ENCODE data around the gene ZER1.

Gene ZER1

DNA sequence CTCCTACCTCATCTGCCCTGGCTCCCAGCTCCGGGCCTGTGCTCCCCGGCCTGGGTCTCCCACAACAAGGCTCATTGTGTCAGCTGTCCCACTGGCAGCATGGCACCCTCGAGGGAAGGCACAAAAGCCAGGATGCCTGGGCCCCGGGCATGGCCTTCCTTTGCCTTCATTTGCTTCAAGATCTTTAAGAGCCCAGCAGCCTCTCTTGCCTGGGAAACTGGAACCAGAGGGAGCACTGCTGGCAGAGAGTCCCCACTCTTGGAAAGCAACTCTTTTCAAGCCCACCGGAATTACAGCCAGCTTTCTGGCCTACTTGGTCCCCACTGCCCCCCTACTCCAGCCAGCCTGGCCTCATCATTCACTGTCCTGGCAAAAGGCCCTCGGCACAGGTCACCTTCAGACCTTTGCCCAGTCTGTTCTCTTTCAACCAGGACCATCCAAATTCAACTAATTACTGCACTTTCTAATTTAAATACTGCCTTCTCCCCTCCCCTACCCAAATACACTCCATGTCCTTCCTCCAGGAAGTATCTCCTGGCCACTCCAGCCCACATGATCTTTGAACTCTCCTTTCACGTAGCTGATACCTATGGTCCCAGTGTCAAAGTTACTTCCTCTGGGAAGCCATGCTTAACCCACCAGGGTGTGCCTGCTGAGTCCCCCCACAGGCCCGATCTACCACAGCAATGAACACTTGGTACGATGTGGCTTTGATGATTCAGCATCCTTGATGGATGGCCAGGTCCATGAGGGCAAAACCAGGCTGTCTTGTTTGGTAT is 8.9 kb downstream of the ZER1 start:
- no peaks in the 10 kb centered on the region for H3K4me1 ChIP-seq (ENCODE audit: control insufficient read depth, low read depth, low read length)
- no peak overlapping the region for H3K4me3 ChIP-seq (ENCODE audit: low read length)
- no peaks in the 10 kb centered on the region for H3K36me3 ChIP-seq (ENCODE audit: control insufficient read depth, low read depth, low read length)
- no peaks in the 10 kb centered on the region for H3K9me3 ChIP-seq (ENCODE audit: control insufficient read depth, low read depth, low read length)
- no peaks in the 10 kb centered on the region for H3K27me3 ChIP-seq (ENCODE audit: control insufficient read depth, insufficient read depth, low read length)
- H3K9ac ChIP-seq (ENCODE audit: low read length): no peak overlapping the region
- no peak overlapping the region for H3K27ac ChIP-seq (ENCODE audit: low read length)

DNA sequence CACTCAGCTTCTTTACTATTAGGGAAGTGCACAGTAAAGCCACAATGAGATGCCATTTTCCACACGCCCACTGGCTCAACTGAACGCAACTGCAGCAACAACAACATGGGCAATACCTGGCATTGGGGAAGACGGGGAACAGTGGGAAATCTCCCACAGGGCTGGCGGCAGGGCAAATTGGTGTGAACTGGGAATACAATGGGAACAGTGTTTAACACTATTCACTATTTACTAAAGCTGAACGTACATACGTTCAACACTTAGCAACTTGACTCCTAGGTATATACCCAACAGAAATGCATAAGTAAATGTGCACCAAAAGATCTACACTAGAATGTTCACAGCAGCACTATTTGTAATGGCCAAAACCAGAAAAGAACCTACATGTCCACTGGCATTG is 14.1 kb downstream of the ZER1 start:
- Histone ChIP-seq H3K36me3 (ENCODE audit: control insufficient read depth, low read depth, low read length) (peaks cover under 1% of the 10 kb centered on the region), H3K4me3 (ENCODE audit: low read length) (no peak overlapping the region), H3K9ac (ENCODE audit: low read length) (no peak overlapping the region), H3K9me3 (ENCODE audit: control insufficient read depth, low read depth, low read length) (no peaks in the 10 kb centered on the region), H3K4me1 (ENCODE audit: control insufficient read depth, low read depth, low read length) (no peaks in the 10 kb centered on the region), H3K27ac (ENCODE audit: low read length) (no peak overlapping the region), H3K27me3 (ENCODE audit: control insufficient read depth, insufficient read depth, low read length) (no peaks in the 10 kb centered on the region)

DNA sequence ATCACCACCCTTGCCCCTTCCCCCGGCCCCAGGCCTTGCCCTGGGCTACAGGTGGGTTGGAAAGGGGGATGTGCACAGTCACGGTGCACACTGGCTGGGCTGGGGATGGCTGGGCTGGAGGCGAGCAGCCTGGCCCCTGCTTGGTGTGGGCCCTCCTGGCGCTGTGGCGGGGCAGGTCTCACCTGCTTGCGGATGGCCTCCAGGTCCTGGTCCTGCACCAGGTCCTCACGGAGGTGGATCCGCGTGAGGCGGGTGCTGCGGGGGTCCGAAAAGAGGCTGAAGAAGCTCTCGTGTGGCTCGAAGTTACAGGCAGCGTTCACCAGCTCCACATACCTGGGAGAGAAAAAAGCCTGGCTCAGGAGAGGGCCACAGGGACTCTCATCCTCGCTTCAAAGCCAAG is 18.1 kb downstream of the ZER1 start:
- Histone ChIP-seq H3K4me1 (ENCODE audit: control insufficient read depth, low read depth, low read length) (no peaks in the 10 kb centered on the region), H3K27ac (ENCODE audit: low read length) (no peak overlapping the region), H3K36me3 (ENCODE audit: control insufficient read depth, low read depth, low read length) (peaks cover 3% of the 10 kb centered on the region), H3K9ac (ENCODE audit: low read length) (no peak overlapping the region), H3K27me3 (ENCODE audit: control insufficient read depth, insufficient read depth, low read length) (no peaks in the 10 kb centered on the region), H3K4me3 (ENCODE audit: low read length) (no peak overlapping the region), H3K9me3 (ENCODE audit: control insufficient read depth, low read depth, low read length) (no peaks in the 10 kb centered on the region)

DNA sequence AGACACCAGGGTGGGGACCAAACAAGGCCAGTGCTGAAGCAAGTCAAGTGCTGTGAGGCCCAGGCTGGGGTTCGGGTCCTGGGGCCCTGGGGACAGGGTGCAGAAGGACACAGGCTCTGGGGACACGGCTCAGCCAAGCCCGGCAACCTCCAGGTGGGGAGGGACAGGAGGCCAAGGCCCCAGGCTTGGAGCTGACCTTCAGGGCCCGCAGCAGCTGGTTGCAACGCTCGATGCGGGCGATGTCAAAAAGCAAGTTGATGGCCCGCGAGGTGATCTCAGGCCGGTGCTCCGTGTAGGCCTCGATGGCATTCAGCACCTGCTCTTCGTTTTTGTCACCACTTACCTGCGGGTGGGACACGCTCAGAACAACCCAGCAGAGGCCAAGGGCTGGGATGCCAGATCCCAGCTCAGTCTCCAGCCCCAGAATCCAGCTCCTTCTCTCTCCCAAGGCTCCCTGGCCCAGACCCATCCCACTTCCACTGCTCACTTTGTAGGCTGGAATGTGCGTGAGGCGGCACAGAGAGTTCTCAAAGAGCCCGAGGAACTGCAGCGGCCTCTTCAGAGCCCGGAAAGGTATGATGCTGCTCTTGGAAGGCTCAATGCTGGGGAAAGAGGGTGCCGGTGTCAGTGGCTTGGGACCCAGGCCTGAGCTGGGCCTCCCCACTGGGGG is 20.7 kb downstream of the ZER1 start:
- Histone ChIP-seq H3K9ac (ENCODE audit: low read length) (no peak overlapping the region), H3K27me3 (ENCODE audit: control insufficient read depth, insufficient read depth, low read length) (no peaks in the 10 kb centered on the region), H3K9me3 (ENCODE audit: control insufficient read depth, low read depth, low read length) (no peaks in the 10 kb centered on the region), H3K27ac (ENCODE audit: low read length) (no peak overlapping the region), H3K4me1 (ENCODE audit: control insufficient read depth, low read depth, low read length) (no peaks in the 10 kb centered on the region), H3K36me3 (ENCODE audit: control insufficient read depth, low read depth, low read length) (peaks cover 3% of the 10 kb centered on the region), H3K4me3 (ENCODE audit: low read length) (no peak overlapping the region)

DNA sequence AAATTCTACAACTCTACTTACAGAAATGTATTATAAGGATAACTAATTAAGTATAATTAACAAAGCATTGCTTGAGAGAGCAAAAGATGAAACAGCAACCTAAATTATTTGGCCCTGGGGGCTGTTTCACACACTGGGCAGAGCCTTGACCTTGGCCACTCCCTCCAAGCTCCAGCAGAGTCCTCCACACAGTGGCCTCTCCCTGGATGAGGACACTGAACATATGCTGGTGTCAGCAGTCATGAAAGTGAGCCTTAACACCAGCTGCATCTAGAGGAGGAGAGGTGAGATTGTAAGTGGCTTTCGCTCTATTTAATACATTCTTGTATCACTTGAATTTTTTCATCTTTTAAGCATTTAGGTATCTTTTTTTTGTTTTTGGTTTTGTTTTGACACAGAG is 24.5 kb downstream of the ZER1 start:
- H3K27me3 ChIP-seq (ENCODE audit: control insufficient read depth, insufficient read depth, low read length): no peaks in the 10 kb centered on the region
- no peak overlapping the region for H3K4me3 ChIP-seq (ENCODE audit: low read length)
- H3K36me3 ChIP-seq (ENCODE audit: control insufficient read depth, low read depth, low read length): no peaks in the 10 kb centered on the region
- no peaks in the 10 kb centered on the region for H3K9me3 ChIP-seq (ENCODE audit: control insufficient read depth, low read depth, low read length)
- H3K27ac ChIP-seq (ENCODE audit: low read length): no peak overlapping the region
- H3K9ac ChIP-seq (ENCODE audit: low read length): no peak overlapping the region
- no peaks in the 10 kb centered on the region for H3K4me1 ChIP-seq (ENCODE audit: control insufficient read depth, low read depth, low read length)

DNA sequence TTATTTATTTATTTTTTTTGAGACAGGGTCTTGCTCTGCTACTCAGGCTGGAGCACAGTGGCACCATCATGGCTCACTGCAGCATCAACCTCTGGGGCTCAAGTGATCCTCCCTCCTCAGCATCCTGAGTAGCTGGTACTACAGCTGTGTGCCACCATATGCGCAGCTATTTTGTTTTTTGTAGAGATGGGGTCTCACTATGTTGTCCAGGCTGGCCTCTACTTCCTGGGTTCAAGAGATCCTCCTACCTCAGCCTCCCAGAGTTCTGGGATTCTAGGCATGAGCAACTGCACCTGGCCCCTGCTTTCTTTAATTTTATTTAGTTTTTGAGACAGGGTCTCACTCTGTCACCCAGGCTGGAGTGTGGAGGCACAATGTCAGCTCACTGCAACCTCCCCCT is 28.3 kb downstream of the ZER1 start:
- no peaks in the 10 kb centered on the region for H3K36me3 ChIP-seq (ENCODE audit: control insufficient read depth, low read depth, low read length)
- no peak overlapping the region for H3K27ac ChIP-seq (ENCODE audit: low read length)
- no peaks in the 10 kb centered on the region for H3K27me3 ChIP-seq (ENCODE audit: control insufficient read depth, insufficient read depth, low read length)
- no peaks in the 10 kb centered on the region for H3K9me3 ChIP-seq (ENCODE audit: control insufficient read depth, low read depth, low read length)
- H3K4me3 ChIP-seq (ENCODE audit: low read length): no peak overlapping the region
- H3K9ac ChIP-seq (ENCODE audit: low read length): no peak overlapping the region
- H3K4me1 ChIP-seq (ENCODE audit: control insufficient read depth, low read depth, low read length): no peaks in the 10 kb centered on the region

DNA sequence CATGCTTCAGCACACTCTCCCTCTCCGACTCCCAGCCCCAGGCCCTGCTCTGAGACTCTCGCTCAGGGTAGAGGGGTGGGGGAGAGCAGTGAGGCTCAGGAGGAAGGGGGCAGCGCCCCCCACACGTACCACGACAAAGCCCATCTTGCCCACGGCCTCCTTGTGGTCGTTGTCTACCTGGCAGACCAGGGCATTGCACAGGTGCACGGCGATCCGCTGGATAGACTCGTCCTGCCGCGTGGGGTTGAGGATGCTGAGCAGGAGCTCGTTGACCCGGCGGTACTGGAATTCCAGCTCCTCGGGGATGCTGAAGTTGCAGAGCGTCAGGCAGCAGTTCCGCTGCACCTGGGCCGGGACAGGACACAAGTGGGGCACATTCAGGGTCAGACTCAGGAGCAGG is 29.3 kb downstream of the ZER1 start:
- Histone ChIP-seq H3K27me3 (ENCODE audit: control insufficient read depth, insufficient read depth, low read length) (no peaks in the 10 kb centered on the region), H3K4me1 (ENCODE audit: control insufficient read depth, low read depth, low read length) (no peaks in the 10 kb centered on the region), H3K9me3 (ENCODE audit: control insufficient read depth, low read depth, low read length) (no peaks in the 10 kb centered on the region), H3K9ac (ENCODE audit: low read length) (no peak overlapping the region), H3K4me3 (ENCODE audit: low read length) (no peak overlapping the region), H3K36me3 (ENCODE audit: control insufficient read depth, low read depth, low read length) (no peaks in the 10 kb centered on the region), H3K27ac (ENCODE audit: low read length) (no peak overlapping the region)

DNA sequence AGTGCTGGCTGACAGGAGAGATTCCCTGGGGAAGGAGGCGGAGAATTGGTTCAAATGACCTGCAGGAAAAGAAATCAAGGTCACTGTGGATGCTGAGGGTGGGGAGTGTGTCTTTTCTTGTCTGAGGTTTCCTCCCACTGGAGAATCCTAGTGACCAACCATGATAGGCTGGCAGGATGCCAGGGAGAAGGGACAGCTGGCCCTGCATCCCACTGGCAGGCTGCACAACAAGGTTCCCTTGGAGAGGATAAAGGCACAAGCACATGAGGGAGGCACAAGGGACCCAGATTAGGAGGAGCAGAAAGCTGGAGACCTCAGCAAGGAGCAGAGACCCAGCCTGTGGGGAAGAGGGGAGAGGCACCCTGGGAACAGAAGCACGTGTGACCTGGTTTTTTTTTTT is 36.4 kb downstream of the ZER1 start:
- H3K27me3 ChIP-seq (ENCODE audit: control insufficient read depth, insufficient read depth, low read length): no peaks in the 10 kb centered on the region
- H3K27ac ChIP-seq (ENCODE audit: low read length): no peak overlapping the region
- H3K4me1 ChIP-seq (ENCODE audit: control insufficient read depth, low read depth, low read length): no peaks in the 10 kb centered on the region
- no peaks in the 10 kb centered on the region for H3K36me3 ChIP-seq (ENCODE audit: control insufficient read depth, low read depth, low read length)
- no peaks in the 10 kb centered on the region for H3K9me3 ChIP-seq (ENCODE audit: control insufficient read depth, low read depth, low read length)
- no peak overlapping the region for H3K4me3 ChIP-seq (ENCODE audit: low read length)
- no peak overlapping the region for H3K9ac ChIP-seq (ENCODE audit: low read length)

DNA sequence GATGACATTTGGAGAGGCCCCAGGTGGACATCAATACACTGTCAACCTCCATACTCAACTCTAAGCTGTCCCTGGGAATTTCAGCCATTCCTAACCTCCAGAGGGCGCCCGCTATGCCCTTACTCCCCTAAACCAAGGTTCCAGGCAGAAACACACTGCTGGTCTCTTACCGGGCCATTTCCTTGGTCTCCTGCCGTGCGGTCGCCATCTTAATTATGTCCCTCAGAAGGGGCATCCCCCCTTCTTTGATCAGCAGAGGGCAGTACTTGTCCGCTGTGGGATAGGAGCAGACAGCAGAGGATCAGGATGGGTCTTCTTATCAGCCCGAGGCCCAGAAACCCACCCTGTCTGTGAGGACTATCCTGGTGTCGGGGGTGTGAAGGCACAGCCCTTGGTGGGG is 38.5 kb downstream of the ZER1 start:
- Histone ChIP-seq H3K4me3 (ENCODE audit: low read length) (no peak overlapping the region), H3K27me3 (ENCODE audit: control insufficient read depth, insufficient read depth, low read length) (no peaks in the 10 kb centered on the region), H3K9me3 (ENCODE audit: control insufficient read depth, low read depth, low read length) (no peaks in the 10 kb centered on the region), H3K4me1 (ENCODE audit: control insufficient read depth, low read depth, low read length) (no peaks in the 10 kb centered on the region), H3K9ac (ENCODE audit: low read length) (no peak overlapping the region), H3K27ac (ENCODE audit: low read length) (no peak overlapping the region), H3K36me3 (ENCODE audit: control insufficient read depth, low read depth, low read length) (no peaks in the 10 kb centered on the region)

DNA sequence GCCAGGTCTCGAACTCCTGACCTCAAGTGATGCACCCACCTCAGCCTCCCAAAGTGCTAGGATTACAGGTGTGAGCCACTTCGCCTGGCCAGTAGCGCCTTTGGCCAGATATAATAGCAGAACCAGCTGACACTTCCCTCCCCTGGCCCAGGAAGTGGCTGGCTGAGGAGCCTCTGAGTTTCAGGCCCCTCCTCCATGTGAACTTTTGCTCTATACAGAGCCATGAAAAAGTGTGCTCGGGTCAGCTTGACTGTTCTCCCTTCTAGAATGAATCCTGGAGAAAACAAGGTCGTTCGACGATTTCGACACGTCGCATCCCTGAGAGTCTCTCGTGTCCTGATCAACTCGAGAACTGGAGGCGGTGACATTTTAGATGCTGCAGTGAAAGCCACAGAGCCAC is 39.2 kb downstream of the ZER1 start:
- Histone ChIP-seq H3K27me3 (ENCODE audit: control insufficient read depth, insufficient read depth, low read length) (no peaks in the 10 kb centered on the region), H3K36me3 (ENCODE audit: control insufficient read depth, low read depth, low read length) (no peaks in the 10 kb centered on the region), H3K9me3 (ENCODE audit: control insufficient read depth, low read depth, low read length) (no peaks in the 10 kb centered on the region), H3K9ac (ENCODE audit: low read length) (no peak overlapping the region), H3K4me3 (ENCODE audit: low read length) (no peak overlapping the region), H3K27ac (ENCODE audit: low read length) (no peak overlapping the region), H3K4me1 (ENCODE audit: control insufficient read depth, low read depth, low read length) (no peaks in the 10 kb centered on the region)

DNA sequence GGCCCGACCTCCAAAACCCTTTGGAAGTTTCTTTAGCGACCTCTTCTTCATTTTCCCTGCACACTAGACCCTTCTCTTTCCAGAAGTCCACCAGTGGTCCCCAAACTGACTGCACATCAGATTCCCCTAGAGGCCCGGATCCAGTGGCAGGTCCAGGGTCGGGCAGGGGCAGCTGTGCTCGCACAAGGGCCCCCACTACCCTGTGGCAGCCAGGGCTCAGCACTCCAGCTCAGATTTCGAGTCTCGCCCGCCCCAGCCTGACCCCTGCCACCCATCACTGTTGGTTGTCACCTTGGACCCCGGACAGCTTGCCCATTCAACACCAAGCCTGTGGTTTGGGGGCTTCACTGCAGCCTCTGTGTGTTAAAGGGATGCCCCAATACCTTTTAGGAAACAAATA is 40.0 kb downstream of the ZER1 start:
- Histone ChIP-seq H3K36me3 (ENCODE audit: control insufficient read depth, low read depth, low read length) (no peaks in the 10 kb centered on the region), H3K4me1 (ENCODE audit: control insufficient read depth, low read depth, low read length) (no peaks in the 10 kb centered on the region), H3K9me3 (ENCODE audit: control insufficient read depth, low read depth, low read length) (no peaks in the 10 kb centered on the region), H3K9ac (ENCODE audit: low read length) (no peak overlapping the region), H3K4me3 (ENCODE audit: low read length) (no peak overlapping the region), H3K27me3 (ENCODE audit: control insufficient read depth, insufficient read depth, low read length) (no peaks in the 10 kb centered on the region), H3K27ac (ENCODE audit: low read length) (no peak overlapping the region)

DNA sequence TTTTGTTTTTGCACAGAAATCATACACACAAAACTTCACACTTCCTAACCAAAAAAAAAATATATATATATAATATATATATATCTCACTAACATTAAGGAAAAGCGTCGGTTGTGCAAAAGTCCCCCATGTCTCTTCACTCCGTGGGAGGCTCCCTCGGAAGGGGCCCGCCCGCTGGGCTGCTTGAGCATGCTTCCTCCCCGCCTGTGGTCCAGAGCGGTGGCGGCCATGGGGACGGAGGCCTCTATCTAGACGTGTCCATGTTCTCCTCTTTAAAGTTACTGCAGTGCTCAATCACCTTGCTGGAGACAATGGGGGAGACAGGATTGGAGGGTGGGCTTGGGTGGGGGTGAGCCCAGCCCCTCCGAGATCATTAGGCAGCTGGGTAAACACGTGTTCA is 40.6 kb downstream of the ZER1 start:
- Histone ChIP-seq H3K27ac (ENCODE audit: low read length) (no peak overlapping the region), H3K4me3 (ENCODE audit: low read length) (no peak overlapping the region), H3K27me3 (ENCODE audit: control insufficient read depth, insufficient read depth, low read length) (no peaks in the 10 kb centered on the region), H3K36me3 (ENCODE audit: control insufficient read depth, low read depth, low read length) (no peaks in the 10 kb centered on the region), H3K9me3 (ENCODE audit: control insufficient read depth, low read depth, low read length) (no peaks in the 10 kb centered on the region), H3K9ac (ENCODE audit: low read length) (no peak overlapping the region), H3K4me1 (ENCODE audit: control insufficient read depth, low read depth, low read length) (no peaks in the 10 kb centered on the region)
